CD4-positive, alpha-beta T cell treated with Interferon alpha-2 for 1 hour (primary cell): Measurements from ENCODE around the gene SLC28A2.
"Not testable (repeated sequence)": the region's sequence is repeated elsewhere in the genome, so short reads cannot be mapped to it uniquely, and the experiment has no call there.

Experiments used
- DNase-seq, 2 donors: peaks; one replicate each; pipeline ENCODE4 v3.0.0-alpha.2; 2020 to 2022

Gene SLC28A2, protein sequence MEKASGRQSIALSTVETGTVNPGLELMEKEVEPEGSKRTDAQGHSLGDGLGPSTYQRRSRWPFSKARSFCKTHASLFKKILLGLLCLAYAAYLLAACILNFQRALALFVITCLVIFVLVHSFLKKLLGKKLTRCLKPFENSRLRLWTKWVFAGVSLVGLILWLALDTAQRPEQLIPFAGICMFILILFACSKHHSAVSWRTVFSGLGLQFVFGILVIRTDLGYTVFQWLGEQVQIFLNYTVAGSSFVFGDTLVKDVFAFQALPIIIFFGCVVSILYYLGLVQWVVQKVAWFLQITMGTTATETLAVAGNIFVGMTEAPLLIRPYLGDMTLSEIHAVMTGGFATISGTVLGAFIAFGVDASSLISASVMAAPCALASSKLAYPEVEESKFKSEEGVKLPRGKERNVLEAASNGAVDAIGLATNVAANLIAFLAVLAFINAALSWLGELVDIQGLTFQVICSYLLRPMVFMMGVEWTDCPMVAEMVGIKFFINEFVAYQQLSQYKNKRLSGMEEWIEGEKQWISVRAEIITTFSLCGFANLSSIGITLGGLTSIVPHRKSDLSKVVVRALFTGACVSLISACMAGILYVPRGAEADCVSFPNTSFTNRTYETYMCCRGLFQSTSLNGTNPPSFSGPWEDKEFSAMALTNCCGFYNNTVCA

DNA sequence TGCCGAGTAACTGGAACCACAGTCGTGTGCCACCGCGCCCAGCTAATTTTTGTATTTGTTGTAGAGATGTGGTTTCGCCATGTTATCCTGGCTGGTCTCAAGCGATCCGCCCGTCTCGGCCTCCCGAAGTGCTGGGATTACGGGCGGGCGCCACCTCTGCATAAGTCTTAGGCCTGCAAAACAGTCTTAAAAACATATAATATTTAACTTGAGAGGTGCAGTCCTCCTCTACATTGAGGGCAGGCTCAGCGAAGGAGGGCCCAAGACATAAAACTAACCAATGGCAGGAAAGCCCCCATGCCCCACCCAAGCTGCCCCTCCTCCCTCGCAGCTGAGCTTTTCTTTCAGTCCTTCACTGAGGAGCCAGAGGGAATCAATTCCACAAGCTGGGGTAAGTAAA is at the start of gene SLC28A2:
SLC28A2 (plus strand) TSS at position 347 of the 400 bp plus-strand sequence. CDS start 982 bp downstream, outside the sequence.
- DNase-seq: no peak

DNA sequence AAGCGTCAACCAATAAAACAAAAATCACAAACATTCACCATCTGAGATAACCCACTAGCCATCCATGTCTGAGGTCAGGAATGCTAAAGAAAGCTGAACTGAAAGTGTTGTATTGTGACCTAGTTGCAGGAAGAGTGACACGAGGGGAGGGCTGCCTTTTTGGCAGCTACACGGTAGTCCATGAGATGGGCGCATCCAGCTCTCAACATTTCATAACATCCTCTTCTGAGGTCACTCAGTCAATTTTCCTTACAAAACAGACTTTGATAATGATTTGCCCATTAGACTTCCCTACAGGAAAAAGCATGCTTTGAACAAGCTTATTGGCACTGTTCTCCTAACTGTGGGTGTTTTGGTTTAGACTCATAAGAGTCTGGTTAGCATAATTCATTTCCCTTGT is 48.9 kb upstream of the SLC28A2 start:
- no peak for DNase-seq

DNA sequence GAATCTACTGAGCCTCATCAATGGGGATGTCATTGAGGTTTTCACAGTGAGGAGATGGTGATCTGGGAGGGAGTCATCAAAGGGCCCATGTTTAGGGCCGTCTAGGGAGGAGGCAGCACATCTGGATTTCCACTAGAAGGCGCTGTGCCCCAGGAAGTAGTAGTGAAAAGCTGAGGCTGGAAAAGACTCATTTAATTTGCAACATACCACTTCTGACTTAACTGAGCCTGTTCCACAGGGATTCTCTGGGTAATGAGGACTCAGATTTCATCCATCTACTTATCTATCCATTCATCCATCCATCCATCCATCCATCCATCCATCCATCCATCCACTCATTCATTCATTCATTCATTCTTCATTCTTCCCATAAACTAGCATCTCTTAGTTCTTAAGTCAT is 46.8 kb upstream of the SLC28A2 start:
- DNase-seq: peak; percentile 63 to 71

DNA sequence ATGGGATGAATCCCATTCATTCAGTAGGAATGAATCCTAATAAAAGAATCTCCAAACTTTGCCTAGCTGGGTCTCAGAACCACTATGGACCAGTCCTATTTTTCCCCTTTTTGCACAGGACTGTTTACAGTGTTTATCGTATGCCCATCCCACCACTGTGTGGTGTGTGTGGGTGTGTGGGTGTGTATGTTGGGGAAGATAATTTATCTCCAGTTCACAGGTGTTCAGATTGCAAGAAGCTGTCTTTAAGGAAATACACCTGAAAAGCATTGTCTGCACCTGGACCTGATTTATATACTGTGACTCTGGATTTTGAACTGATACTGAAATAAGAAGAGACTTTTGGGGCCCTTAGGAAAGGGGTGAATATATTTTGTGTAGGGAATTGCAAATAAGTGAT is 39.5 kb upstream of the SLC28A2 start:
- no peak for DNase-seq

DNA sequence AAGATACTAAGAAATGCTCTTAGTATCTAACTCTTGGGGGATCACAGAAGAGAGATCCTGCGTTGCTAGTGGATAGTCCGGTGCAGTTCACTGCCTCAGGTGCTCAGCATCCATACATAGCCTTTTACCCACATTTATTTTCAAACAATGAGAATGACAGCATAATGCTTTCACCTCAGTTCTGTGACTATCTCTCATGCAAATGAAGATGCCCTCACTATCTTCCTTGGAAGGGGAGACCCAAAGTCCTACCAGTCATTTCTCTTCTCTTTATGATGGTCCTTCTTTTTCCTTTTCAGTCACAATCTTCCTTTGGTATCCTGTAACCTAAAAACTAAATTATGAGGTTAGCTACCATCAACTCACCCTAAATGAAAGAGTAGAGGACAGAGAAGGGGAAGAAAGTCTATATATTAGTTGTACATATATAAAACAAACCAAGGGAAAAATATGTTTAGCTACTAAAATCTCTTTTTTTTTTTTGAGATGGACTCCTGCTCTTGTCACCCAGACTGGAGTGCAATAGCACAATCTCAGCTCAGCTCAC is 30.9 kb upstream of the SLC28A2 start:
- no peak for DNase-seq

DNA sequence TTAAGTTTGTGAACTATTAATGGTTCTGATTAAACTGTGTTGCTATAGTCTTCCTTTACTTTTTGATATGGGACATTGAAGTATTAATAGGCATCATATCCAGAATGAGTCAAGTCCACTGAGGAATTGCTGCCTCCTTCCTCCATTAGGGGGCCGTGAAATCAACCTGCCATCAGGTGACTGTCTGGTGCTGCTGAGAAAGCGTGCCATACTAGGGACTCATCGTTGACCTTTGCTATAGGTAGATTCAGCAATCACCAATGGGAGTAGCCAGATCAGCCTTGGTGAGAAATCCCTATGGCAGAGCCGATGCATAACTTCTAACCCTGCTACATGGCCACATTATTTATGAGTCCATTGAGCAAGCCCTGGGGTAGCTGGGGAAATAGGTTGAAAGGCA is 30.1 kb upstream of the SLC28A2 start:
- DNase-seq: no peak

DNA sequence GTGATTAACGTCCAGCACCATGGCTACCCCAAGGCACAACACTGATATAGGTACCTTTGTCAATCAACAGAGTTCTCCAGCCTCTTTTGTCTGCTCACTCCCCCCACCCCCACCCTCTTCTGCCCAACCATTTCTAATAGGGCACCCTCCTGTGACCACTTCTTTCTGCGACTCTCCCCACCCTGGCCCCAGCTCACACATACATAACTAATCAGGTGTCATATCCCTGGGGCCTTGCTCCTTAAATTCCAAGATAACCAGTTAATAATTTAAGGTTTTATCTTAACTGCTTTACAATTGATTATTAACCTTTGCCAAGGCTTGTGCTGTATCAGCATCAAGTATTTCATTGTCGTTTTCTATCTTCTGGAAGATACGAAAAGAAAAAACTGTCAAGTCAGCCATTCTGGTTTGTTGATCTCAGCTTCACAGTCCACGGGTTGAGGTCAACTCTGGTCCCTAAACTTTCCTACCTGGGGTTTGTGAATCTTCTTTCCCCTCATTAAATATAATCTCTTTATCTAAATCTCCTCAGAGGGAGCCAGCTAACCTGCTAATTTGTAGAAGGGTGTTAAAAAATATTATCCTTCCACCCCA is 27.3 kb upstream of the SLC28A2 start:
- DNase-seq: no peak

DNA sequence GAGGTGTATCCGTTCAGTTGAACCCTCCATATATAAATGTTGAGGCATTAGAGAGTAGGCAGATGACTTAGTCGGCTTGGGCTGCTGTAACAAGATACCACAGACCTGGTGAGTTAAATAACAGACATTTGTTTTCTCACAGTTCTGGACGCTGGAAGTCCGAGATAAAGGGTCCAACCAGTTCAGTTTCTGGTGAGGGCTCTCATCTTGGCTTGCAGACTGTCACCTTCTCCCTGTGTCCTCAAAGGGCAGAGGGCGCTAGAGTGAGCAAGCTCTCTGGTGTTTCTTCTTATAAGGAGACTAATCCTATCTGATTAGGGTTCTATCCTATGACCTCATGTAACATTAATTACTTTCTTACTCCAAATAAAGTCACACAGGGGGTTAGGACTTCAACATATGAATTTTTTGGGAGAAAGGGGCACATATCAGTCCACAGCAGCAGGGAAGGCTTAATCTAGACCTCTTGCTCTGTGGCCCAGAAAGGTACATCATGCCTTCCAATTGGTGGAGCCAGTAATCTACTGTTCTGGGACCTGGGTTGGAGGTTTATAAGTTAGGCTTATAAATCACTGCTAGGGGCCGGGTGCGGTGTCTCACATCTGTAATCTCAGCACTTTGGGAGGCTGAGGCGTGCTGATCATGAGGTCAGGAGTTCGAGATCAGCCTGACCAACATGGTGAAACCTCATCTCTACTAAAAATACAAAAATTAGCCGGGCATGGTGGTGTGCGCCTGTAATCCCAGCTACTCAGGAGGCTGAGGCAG is 26.3 kb upstream of the SLC28A2 start:
- DNase-seq: no peak

DNA sequence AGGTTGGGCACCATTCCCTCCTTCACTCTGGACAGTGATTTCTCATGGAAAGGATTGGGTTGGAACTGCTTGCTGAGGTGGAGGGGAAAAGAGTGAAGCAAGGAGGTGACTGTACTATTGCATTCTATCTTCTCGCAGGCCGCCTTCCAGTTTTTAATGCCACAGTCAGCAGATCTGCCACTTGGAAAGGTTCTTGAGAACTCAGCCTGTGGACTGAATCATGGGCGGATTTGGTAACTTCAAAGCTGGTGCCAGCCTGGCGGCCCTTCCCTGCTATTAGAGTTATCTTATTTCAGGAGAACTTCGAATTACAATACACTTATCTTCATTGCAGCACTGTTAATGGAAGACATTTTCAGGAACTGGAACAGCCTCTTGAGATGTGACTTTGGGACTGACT is 23.1 kb upstream of the SLC28A2 start:
- no peak for DNase-seq

DNA sequence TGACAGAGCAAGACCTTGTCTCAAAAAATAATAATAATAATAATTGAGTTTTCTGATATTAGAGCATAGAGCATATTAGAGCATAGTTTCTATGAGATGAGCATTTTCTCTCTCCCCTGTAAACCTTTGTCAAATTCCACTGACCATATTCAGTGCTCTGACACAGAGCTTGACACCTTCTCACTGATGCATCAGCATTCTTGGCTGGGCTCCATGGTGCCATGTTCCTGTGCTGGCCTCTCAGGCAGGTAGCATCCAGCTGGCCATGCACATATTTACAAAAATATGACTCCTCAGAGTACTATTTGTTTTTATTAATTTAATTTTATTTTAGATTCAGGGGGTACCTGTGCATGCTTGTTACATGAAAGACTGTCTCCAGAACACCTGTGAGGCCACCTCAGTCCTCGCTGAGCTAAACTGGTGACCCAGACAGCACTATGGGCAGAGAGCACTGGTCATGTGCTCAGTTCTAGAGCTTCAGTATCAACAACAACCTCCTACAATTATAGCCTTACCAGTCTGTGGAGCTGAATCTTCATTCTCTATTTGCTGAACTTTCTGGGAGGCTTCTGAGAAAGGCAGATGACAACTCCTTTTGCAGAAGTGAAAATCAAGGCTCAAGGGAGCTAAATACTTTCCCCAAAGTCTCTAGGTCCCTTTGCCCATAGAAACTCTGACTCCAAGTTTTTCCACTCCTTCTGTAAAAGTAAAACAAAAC is 21.6 kb upstream of the SLC28A2 start:
- no peak for DNase-seq

DNA sequence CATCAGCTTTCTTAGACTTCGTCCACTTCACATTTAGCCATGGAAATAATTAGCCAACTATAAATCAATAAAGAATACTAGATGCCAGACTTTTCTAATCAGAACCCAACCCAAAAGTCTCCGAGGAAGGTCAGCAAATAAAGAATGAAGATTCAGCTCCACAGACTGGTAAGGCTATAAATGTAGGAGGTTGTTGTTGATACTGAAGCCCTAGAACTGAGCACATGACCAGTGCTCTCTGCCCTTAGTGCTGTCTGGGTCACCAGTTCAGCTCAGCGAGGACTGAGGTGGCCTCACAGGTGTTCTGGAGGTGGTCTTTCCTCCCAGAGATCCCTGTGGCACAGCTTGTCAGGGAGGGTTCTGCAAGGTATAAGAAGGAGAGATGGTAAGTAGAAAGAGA is 20.9 kb upstream of the SLC28A2 start:
- no peak for DNase-seq

DNA sequence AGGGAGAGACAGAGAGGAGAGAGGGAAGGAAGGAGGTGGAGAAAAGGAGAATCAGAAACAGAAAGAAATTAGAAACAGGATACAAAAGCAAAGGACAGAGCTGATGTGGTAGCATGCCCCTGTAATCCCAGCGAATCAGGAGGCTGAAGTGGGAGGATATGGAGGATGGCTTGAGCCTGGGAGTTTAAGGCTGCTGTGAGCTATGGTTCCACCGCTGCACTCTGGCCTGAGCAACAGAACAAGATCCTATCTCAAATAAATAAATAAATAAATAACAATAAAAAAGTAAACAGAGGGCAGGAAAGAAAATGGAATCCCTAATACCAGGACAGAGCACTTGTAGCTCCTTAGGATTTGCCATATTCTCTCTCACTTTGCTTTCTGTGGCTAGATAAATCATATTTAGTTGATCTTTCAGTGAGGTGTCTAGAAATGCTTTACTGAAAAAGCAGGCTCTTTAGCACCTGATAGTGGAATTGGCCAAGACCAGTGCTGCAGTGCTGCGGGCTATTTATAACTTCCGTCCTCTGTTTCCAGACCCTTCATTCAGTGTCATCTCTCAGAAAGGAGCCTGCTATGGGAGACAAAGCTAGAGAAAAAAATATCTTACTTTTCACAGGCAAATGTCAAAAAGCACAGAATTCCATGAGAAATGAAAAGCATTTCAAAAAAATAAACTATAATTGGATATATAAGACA is 20.0 kb upstream of the SLC28A2 start:
- DNase-seq: no peak

DNA sequence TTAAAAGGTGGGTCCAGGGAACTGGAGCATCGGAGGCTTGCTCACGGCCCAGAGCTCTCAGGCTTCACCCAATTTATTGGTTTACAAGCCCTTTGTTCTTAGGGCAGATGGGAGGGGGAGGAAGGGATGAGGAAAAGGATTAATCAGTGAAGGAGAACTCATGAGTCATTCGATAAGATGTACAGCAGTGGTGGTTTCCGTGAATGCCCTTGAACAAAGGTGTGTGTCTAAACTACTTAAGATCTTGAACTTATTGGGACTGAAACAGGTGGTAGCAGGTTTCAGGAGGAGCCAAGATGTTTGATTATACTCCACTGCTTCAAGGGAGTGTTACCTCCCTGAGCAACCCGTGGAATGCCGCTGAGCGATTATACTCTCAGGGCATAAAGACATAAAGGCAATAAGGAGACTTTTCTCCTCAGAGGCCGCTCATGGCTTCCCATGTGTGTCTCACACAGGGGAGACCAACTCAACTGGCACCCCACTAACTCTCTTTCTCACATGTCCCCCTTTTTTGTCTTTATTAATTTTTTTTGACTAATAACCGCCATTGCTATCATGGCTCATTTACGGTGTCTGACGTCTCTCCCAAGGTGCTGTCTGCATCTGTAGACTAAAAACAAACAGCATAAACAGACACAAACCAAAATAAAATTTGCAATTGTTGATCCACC is 17.3 kb upstream of the SLC28A2 start:
- DNase-seq: no peak

DNA sequence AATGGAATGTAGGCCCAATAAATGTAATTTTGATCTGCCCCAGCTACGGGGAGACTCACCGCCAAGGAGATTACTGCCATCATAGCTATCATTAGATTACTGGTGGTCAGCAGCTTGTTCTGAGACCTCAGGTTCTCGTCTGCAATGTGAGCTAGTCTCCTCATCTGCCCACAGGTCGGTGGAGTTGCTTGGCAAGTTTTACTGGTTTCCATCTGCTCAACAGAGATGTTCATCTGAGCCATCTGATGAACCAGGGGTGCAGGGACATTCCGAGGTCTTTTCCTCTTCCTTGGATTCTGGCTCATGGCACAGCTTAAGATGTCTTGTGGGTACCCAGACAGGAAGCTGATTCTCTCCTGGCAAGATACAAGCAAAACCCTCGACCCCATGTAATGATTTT is 15.2 kb upstream of the SLC28A2 start:
- not testable (repeated sequence) for DNase-seq

DNA sequence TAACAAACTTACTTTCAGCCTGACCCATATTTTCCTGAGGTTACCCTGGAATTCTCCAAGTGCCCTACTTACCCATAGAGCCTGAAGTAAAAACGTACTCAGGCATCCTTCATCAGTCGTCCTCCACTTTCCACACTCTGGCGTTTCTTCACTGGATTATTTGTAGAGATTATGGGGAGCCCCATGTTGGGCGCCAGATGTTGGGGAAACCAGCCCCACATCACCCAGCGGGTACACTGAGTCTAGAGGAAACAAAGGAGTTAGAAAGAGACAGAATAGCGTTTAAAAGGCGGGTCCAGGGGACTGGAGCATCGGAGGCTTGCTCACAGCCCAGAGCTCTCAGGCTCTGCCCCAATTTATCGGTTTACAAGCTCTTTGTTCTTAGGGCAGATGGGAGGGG is 9.7 kb upstream of the SLC28A2 start:
- DNase-seq: peak in 1 of 2 donors; percentile 2

DNA sequence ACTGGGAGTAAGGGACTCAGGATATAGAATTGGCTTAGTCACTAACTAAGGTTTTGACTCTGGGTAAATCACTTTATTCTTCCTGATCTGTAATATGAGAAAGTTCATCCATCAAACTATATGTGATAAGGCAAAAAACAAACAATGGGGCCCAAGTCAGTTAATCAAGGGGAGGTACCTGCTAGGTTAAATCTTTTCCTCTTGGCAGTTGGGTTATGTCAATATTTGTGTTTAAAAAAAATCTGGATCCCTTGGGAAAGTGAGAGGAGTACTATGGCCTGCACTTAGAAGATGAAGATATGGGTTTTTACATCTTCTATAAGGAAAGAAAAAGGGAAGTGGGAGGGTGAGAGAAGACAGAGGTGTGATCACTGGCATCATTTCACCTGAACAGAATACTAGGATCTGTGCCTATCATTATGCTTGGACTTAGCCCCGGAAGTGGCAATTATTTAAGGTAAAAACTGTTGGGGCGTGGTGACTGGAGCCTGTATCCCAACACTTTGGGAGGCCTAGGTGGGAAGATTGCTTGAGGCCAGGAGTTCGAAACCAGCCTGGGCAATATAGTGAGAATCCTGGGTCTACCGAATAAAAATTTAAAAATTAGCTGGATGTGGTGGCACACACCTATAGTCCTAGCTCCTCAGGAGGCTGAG is 2.8 kb upstream of the SLC28A2 start:
- no peak for DNase-seq

DNA sequence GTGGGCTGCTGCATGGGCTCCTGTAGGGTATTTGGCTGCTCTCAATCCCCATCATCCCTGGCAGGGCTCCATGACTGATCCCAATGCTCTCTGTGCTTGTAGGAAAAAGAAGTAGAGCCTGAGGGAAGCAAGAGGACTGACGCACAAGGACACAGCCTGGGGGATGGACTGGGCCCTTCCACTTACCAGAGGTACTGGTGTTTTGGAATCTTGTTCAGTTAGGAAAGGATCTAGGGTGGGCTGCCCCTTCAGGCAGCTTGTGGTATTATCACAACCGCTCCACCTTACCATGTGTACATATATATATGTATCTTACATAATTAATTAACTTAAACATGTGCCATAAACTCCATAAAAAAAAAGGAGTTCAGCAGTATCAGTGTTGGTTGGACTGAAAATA is 1.3 kb downstream of the SLC28A2 start:
- DNase-seq: no peak

DNA sequence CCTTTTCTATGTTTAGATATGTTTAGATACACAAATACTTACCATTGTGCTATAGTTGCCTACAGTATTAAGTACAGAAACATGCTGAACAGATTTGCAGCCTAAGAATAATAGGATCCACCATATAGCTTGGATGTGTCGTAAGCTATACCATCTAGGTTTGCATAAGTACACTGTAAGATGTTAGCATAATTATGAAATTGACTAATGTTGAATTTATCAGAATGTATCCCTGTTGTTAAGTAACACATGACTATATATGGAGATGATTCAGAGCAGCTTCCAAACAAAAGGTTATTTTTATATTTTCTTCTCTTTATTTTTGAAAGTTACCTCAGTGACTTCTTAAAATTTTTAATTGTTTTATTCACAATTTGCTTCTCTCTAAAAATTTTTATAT is 2.4 kb downstream of the SLC28A2 start:
- no peak for DNase-seq

DNA sequence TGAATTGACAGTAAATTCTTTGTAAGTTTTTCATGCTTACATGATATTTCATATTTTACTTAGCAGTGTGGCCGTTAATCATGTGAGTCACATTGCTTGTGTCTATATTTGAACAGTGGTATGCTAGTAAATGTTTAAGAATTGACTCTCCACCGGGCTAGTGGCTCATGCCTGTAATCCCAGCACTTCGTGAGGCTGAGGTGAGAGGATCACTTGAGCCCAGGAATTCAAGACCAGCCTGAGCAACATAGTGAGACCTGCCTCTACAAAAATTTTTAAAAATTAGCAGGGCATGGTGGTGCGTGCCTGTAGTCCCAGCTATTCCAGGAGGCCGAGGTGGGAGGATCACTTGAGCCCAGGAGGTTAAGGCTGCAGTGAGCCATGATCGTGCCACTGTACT is 2.8 kb downstream of the SLC28A2 start:
- not testable (repeated sequence) for DNase-seq

DNA sequence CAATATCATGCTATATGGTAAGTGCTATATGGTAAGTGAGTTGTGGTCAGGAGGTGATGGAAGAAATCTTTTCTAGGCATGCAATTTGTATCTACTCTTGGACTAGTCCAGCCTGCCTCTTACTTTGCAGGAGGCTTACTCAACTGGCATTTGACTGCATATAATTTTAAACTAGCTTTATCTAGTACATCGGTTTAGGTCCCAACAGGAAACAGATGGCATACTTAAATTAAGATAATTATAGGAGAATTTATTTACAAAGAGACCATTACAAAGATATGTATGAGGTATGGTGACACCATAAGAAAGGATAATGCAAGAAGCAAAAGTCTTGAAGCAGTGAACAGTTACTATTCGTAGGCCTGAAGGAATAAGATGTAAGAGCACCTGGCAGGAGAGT is 7.8 kb downstream of the SLC28A2 start:
- DNase-seq: no peak
